HG03060 (cell line): ENCODE results near the gene CSRNP3.

ENCODE experiments used
- ATAC-seq: cut with Tn5 transposase; IDR thresholded peaks from one replicate; pipeline ENCODE4 v1.9.1; 2021; ENCODE audit warnings: low read depth, moderate number of reproducible peaks; ENCODE audit not compliant: unreplicated experiment

Gene CSRNP3

GRCh38 chr2:165469417-165469816 lies at the start of gene CSRNP3:
Gene CSRNP3 (plus strand): TSS chr2:165469698. CDS start chr2:165595066, 125,368 bp downstream.
- no peak for ATAC-seq

GRCh38 chr2:165420231-165420630 lies 49.3 kb upstream of the CSRNP3 start:
- ATAC-seq, result no peak

- ATAC-seq, result no peak
Measured at GRCh38 chr2:165423081-165423480, 46.4 kb upstream of the CSRNP3 start.

- no peak for ATAC-seq
Measured at GRCh38 chr2:165425556-165425955, 43.9 kb upstream of the CSRNP3 start.

GRCh38 chr2:165427686-165428085 lies 41.8 kb upstream of the CSRNP3 start:
- ATAC-seq, result no peak

- no peak for ATAC-seq
Measured at GRCh38 chr2:165428926-165429325, 40.6 kb upstream of the CSRNP3 start.

- ATAC-seq, result no peak
Measured at GRCh38 chr2:165431014-165431413, 38.5 kb upstream of the CSRNP3 start.

GRCh38 chr2:165432234-165432966 lies 37.1 kb upstream of the CSRNP3 start:
- ATAC-seq, result no peak

- ATAC-seq, result no peak
Measured at GRCh38 chr2:165434865-165435496, 34.5 kb upstream of the CSRNP3 start.

- no peak for ATAC-seq
Measured at GRCh38 chr2:165435611-165436010, 33.9 kb upstream of the CSRNP3 start.

- ATAC-seq, result no peak
Measured at GRCh38 chr2:165436559-165436958, 32.9 kb upstream of the CSRNP3 start.

GRCh38 chr2:165440367-165440766 lies 29.1 kb upstream of the CSRNP3 start:
- no peak for ATAC-seq

- ATAC-seq, result no peak
Measured at GRCh38 chr2:165443511-165443910, 26.0 kb upstream of the CSRNP3 start.

- no peak for ATAC-seq
Measured at GRCh38 chr2:165448406-165448805, 21.1 kb upstream of the CSRNP3 start.

GRCh38 chr2:165450156-165450555 lies 19.3 kb upstream of the CSRNP3 start:
- no peak for ATAC-seq

- no peak for ATAC-seq
Measured at GRCh38 chr2:165452327-165452726, 17.2 kb upstream of the CSRNP3 start.

GRCh38 chr2:165453561-165454094 lies 15.9 kb upstream of the CSRNP3 start:
- no peak for ATAC-seq

- ATAC-seq, result no peak
Measured at GRCh38 chr2:165454905-165455304, 14.6 kb upstream of the CSRNP3 start.

GRCh38 chr2:165456027-165456426 lies 13.5 kb upstream of the CSRNP3 start:
- ATAC-seq, result no peak

- ATAC-seq, result no peak
Measured at GRCh38 chr2:165462443-165462842, 7.1 kb upstream of the CSRNP3 start.

- ATAC-seq, result no peak
Measured at GRCh38 chr2:165466386-165466785, 3.1 kb upstream of the CSRNP3 start.

GRCh38 chr2:165467921-165468320 lies 1.6 kb upstream of the CSRNP3 start:
- ATAC-seq, result no peak
